H9 (cell line): ENCODE data around the gene FHL3. TPM values are rescaled to one million over a fixed set of nuclear protein-coding genes. Genes with fewer than 3 reads are reported as not detected.
A peak's percentile ranks its signal among the peaks of the same experiment; 100 is the strongest.

Source experiments
- DNase-seq: peaks from one replicate; pipeline ENCODE4 v3.0.0-alpha.2; 2017
- H2AFZ ChIP-seq: one replicate; pipeline ENCODE4 v1.6.1; 2013; ENCODE audit warnings: mild to moderate bottlenecking, low read length, control low read depth, moderate library complexity
- H2AK5ac ChIP-seq: 2 replicates; pipeline ENCODE4 v1.6.1; 2013; ENCODE audit warnings: low read length, control low read depth, mixed read lengths; ENCODE audit not compliant: insufficient read length
- H2BK120ac ChIP-seq: one replicate; pipeline ENCODE4 v1.6.1; 2013; ENCODE audit warnings: low read depth, mild to moderate bottlenecking, low read length, control low read depth, inconsistent platforms; ENCODE audit not compliant: poor library complexity, severe bottlenecking
- H2BK12ac ChIP-seq: 2 replicates; pipeline ENCODE4 v1.6.1; 2013; ENCODE audit warnings: low read length, control low read depth, mixed read lengths, low read depth; ENCODE audit not compliant: insufficient read length
- H2BK15ac ChIP-seq: 2 replicates; pipeline ENCODE4 v1.6.1; 2013; ENCODE audit warnings: low read depth, low read length, control low read depth
- H2BK20ac ChIP-seq: one replicate; pipeline ENCODE4 v1.6.1; 2013; ENCODE audit warnings: low read depth, mild to moderate bottlenecking, low read length, control low read depth, inconsistent platforms; ENCODE audit not compliant: poor library complexity, severe bottlenecking
- H2BK5ac ChIP-seq: 2 replicates; pipeline ENCODE4 v1.6.1; 2013; ENCODE audit warnings: low read length, control low read depth, mixed read lengths; ENCODE audit not compliant: insufficient read length
- H3K14ac ChIP-seq: 2 replicates; pipeline ENCODE4 v1.6.1; 2013; ENCODE audit warnings: low read length, control low read depth; ENCODE audit not compliant: insufficient read depth
- H3K18ac ChIP-seq: 2 replicates; pipeline ENCODE4 v1.6.1; 2013; ENCODE audit warnings: low read depth, mild to moderate bottlenecking, mixed read lengths, low read length, control low read depth; ENCODE audit not compliant: insufficient read length
- H3K23ac ChIP-seq: 2 replicates; pipeline ENCODE4 v1.6.1; 2013; ENCODE audit warnings: low read length, control low read depth, mixed read lengths, low read depth; ENCODE audit not compliant: insufficient read length
- H3K23me2 ChIP-seq: 2 replicates; pipeline ENCODE4 v1.6.1; 2013; ENCODE audit warnings: low read depth, mild to moderate bottlenecking, mixed read lengths, low read length, control low read depth; ENCODE audit not compliant: insufficient read length, poor library complexity, severe bottlenecking
- H3K27ac ChIP-seq: 2 replicates; pipeline ENCODE4 v1.5.1; 2013; ENCODE audit warnings: low read length, control low read depth, mixed read lengths, low read depth; ENCODE audit not compliant: insufficient read length
- H3K27me3 ChIP-seq: 2 replicates; pipeline ENCODE4 v1.6.1; 2013; ENCODE audit warnings: low read length, control low read depth, inconsistent platforms; ENCODE audit not compliant: insufficient read depth
- H3K4ac ChIP-seq: 2 replicates; pipeline ENCODE4 v1.6.1; 2013; ENCODE audit warnings: low read depth, mild to moderate bottlenecking, control low read depth, inconsistent platforms, low read length, moderate library complexity
- H3K4me1 ChIP-seq: 2 replicates; pipeline ENCODE4 v1.6.1; 2013; ENCODE audit warnings: low read length, control low read depth, inconsistent platforms; ENCODE audit not compliant: insufficient read depth
- H3K4me2 ChIP-seq: 2 replicates; pipeline ENCODE4 v1.6.1; 2013; ENCODE audit warnings: low read length, control low read depth, mixed read lengths; ENCODE audit not compliant: insufficient read length, insufficient read depth
- H3K56ac ChIP-seq: 2 replicates; pipeline ENCODE4 v1.6.1; 2013; ENCODE audit warnings: low read depth, mild to moderate bottlenecking, mixed read lengths, low read length, control low read depth; ENCODE audit not compliant: insufficient read length
- H3K79me1 ChIP-seq: 2 replicates; pipeline ENCODE4 v1.6.1; 2013; ENCODE audit warnings: low read depth, mild to moderate bottlenecking, moderate library complexity, low read length, control low read depth, inconsistent platforms; ENCODE audit not compliant: insufficient read depth, poor library complexity, severe bottlenecking
- H3K79me2 ChIP-seq: 2 replicates; pipeline ENCODE4 v1.6.1; 2013; ENCODE audit warnings: low read length, control low read depth, inconsistent platforms; ENCODE audit not compliant: insufficient read depth
- H3K9ac ChIP-seq: 2 replicates; pipeline ENCODE4 v1.6.1; 2013; ENCODE audit warnings: low read length, control low read depth, mixed read lengths; ENCODE audit not compliant: insufficient read length; ENCODE audit errors: extremely low read depth
- H3K9me3 ChIP-seq: one replicate; pipeline ENCODE4 v1.6.1; 2013; ENCODE audit warnings: low read depth, low read length, inconsistent platforms; ENCODE audit not compliant: control insufficient read depth
- H3T11ph ChIP-seq: one replicate; pipeline ENCODE4 v1.6.1; 2013; ENCODE audit warnings: mild to moderate bottlenecking, low read length, control low read depth, inconsistent platforms
- H4K20me1 ChIP-seq: one replicate; pipeline ENCODE4 v1.6.1; 2013; ENCODE audit not compliant: control insufficient read depth, insufficient read length, insufficient read depth
- H4K5ac ChIP-seq: 2 replicates; pipeline ENCODE4 v1.6.1; 2013; ENCODE audit warnings: low read depth, mild to moderate bottlenecking, mixed read lengths, low read length, control low read depth; ENCODE audit not compliant: insufficient read length
- H4K8ac ChIP-seq: replicated peaks from 2 replicates; pipeline ENCODE4 v1.6.1; 2013; ENCODE audit warnings: low read length, control low read depth, mixed read lengths, low read depth; ENCODE audit not compliant: insufficient read length
- H4K91ac ChIP-seq: 2 replicates; pipeline ENCODE4 v1.6.1; 2013; ENCODE audit warnings: low read depth, mild to moderate bottlenecking, moderate library complexity, mixed read lengths, low read length, control low read depth; ENCODE audit not compliant: insufficient read length
- H3K27ac Mint-ChIP-seq, 3 experiments: 2 replicates in 2 of 3; 3 replicates in 1 of 3; pipeline ENCODE4 v1.8.0; 2020 to 2021; ENCODE audit warnings: mixed read lengths in 3 of 3, mild to moderate bottlenecking in 1 of 3, moderate library complexity in 1 of 3
- H3K27me3 Mint-ChIP-seq: 2 replicates; pipeline ENCODE4 v1.8.0; 2021; ENCODE audit warnings: low read depth, mild to moderate bottlenecking, moderate library complexity, mixed read lengths
- H3K36me3 Mint-ChIP-seq, 3 experiments: 2 replicates in 2 of 3; 3 replicates in 1 of 3; pipeline ENCODE4 v1.8.0; 2020 to 2021; ENCODE audit warnings: low read depth in 3 of 3, mixed read lengths in 3 of 3; ENCODE audit not compliant: insufficient read depth in 1 of 3
- H3K4me1 Mint-ChIP-seq, 2 experiments: 2 replicates each; pipeline ENCODE4 v1.8.0; 2020; ENCODE audit warnings: mixed read lengths in 2 of 2
- H3K4me3 Mint-ChIP-seq, 2 experiments: 2 replicates in 1 of 2; 3 replicates in 1 of 2; pipeline ENCODE4 v1.8.0; 2020 to 2021; ENCODE audit warnings: mild to moderate bottlenecking in 2 of 2, mixed read lengths in 2 of 2, moderate library complexity in 1 of 2
- H3K9me3 Mint-ChIP-seq, 2 experiments: 2 replicates in 1 of 2; 3 replicates in 1 of 2; pipeline ENCODE4 v1.8.0; 2020; ENCODE audit warnings: mild to moderate bottlenecking in 2 of 2, mixed read lengths in 2 of 2, moderate library complexity in 1 of 2
- CTCF ChIP-seq: fragments of 200-600 bp; sonication (generic); conservative IDR thresholded peaks from 3 replicates; pipeline ENCODE4 v1.8.0; 2021; ENCODE audit warnings: antibody characterized with exemption, mild to moderate bottlenecking
- WGBS: extraction: QIAGEN DNeasy Blood & Tissue Kit; methylation state at CpG from one replicate; pipeline ENCODE4 v1.1.7; 2013; ENCODE audit warnings: missing lambda C conversion rate, low lambda C conversion rate, mixed read lengths; ENCODE audit not compliant: insufficient read length; ENCODE audit errors: extremely low coverage; 5-methylcytosine and 5-hydroxymethylcytosine counted together
- total RNA-seq: library from RNA; stranded (reverse); gene quantifications from 2 replicates; pipeline ENCODE4 v1.2.1, GENCODE V29; 2021

The FHL3 gene
- total RNA-seq, 1 experiment from 2014 or later, result 32.8 TPM

- Histone ChIP-seq H3K27me3 (no peaks in the 10 kb centered on the region; the same call in 1 of the 2 replicates), H3K9me3 (no peaks in the 10 kb centered on the region), H2BK120ac (no peak overlapping the region), H3K56ac (no peak overlapping the region), H3K23me2 (no peaks in the 10 kb centered on the region), H2BK20ac (no peak overlapping the region), H3K27ac (no peak overlapping the region), H3T11ph (no peak overlapping the region), H3K18ac (no peak overlapping the region), H2BK12ac (no peak overlapping the region), H4K91ac (no peak overlapping the region), H2AFZ (no peak overlapping the region), H4K5ac (no peak overlapping the region), H3K79me2 (no peaks in the 10 kb centered on the region; the same call in 1 of the 2 replicates), H2BK15ac (no peak overlapping the region), H3K23ac (no peak overlapping the region), H3K4me1 (peaks cover 7% of the 10 kb centered on the region; the same call in 1 of the 2 replicates), H3K4ac (no peak overlapping the region), H3K9ac (no peak overlapping the region), H3K4me2 (peak overlapping the region; percentile 5), H2BK5ac (no peak overlapping the region), H3K14ac (no peak overlapping the region), H4K20me1 (no peaks in the 10 kb centered on the region), H3K79me1 (no peaks in the 10 kb centered on the region), H2AK5ac (no peak overlapping the region), H4K8ac (no peak overlapping the region)
- H3K4me3 Mint-ChIP-seq, result no peak overlapping the region; a peak in 1 of 5 replicates
- no peak overlapping the region; a peak in 1 of 7 replicates for H3K27ac Mint-ChIP-seq
- H3K9me3 Mint-ChIP-seq, result no peaks in the 10 kb centered on the region
- WGBS, result no CpG with 5 or more reads among the region's 7 CpGs
- H3K4me1 Mint-ChIP-seq, result peaks cover 38 to 45% of the 10 kb centered on the region in 2 experiments
- TF ChIP-seq CTCF, result no peak
- no peaks in the 10 kb centered on the region for H3K36me3 Mint-ChIP-seq
- peaks cover 12% of the 10 kb centered on the region for H3K27me3 Mint-ChIP-seq
- DNase-seq, result no peak
Measured at GRCh38 chr1:38053416-38054091, 48.2 kb upstream of the FHL3 start.
